IPS-NIHi7 (cell line): ENCODE data around the gene CERS6.

ENCODE experiments used
- DNase-seq: peaks from one replicate; pipeline ENCODE4 v3.0.0; 2012; ENCODE audit warnings: mixed read lengths; ENCODE audit errors: extremely low spot score

CERS6 gene

GRCh38 chr2:168698969-168699368 lies 242.9 kb downstream of the CERS6 start:
- DNase-seq: no peak

GRCh38 chr2:168699844-168700417 lies 243.9 kb downstream of the CERS6 start:
- DNase-seq: no peak

DNA sequence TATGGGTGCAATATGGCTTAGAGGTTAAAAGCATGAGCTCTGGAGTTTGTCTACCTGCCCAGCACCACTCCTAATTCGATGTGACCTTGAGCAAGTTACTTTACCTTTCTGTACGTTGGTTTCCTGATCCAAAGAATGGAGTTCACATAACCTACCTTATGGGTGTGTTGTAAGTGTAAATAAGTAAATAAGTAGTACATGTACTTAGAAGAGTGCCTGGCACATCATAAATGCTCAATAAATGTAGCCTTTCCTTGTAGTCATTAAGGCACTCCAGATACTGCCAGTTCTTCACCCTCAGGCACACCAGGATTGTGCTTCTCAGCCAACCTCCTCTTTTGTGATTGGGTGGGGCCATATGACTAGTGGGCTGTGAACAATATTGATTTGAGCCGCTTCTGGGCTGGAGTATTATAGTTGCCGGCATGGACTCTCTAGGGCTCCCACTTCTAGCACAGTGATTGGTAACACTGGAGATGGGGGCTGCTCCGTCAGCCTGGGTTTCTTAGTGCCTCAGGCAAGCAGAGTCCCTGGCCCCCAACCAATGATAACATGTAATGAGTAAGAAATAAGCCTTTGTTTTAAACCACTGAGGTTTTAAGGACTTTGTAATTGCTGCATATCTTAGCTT lies 244.7 kb downstream of the CERS6 start:
- no peak for DNase-seq

- DNase-seq: no peak
Observed at GRCh38 chr2:168702579-168702978, 246.5 kb downstream of the CERS6 start.

- DNase-seq: no peak
Observed at GRCh38 chr2:168703926-168704325, 247.9 kb downstream of the CERS6 start.

GRCh38 chr2:168705534-168706470 lies 249.7 kb downstream of the CERS6 start:
- peak; percentile 25 for DNase-seq

- no peak for DNase-seq
Observed at GRCh38 chr2:168706806-168707205, 250.7 kb downstream of the CERS6 start.

GRCh38 chr2:168708080-168708479 lies 252.0 kb downstream of the CERS6 start:
- no peak for DNase-seq

- DNase-seq: no peak
Observed at GRCh38 chr2:168710754-168711467, 254.8 kb downstream of the CERS6 start.

GRCh38 chr2:168712053-168712452 lies 256.0 kb downstream of the CERS6 start:
- DNase-seq: peak; percentile 23

GRCh38 chr2:168713325-168713724 lies 257.3 kb downstream of the CERS6 start:
- no peak for DNase-seq

DNA sequence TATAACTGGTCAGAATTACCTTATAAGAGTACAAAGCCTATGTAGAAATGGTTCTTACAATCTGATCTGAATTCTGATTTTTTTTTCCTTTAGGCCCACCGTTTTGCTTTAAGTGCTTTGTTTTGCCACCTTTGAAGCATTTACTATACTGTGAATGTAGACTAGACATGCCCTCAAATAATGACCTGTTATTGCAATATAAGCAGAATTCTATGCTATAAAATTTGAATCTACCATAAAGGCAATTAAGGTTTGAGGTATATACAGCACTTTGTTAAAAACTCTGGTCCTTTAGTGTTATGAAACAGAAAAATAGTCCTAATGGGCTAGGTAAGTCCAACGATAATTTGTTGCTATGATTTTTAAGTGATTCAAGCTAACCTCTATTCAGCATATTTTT lies 259.8 kb downstream of the CERS6 start:
- DNase-seq: no peak

DNA sequence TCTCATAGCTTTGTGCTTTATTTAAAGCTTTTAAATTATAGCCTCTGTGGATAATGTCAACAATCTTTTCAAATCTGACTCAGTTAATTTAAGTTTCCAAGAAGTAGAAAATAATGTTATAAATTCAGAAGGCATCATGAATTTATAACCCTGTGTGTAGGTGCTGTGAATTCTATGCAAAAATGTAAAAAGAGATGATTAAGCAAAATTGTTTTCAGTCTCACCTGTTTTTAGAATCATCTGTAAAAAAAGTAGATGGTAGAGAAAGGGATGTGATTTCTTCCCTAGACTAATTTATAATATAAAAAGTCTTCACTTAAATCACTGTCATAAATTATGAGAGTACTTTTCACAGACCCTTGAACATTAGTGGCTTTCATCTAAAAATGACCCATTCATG lies 260.8 kb downstream of the CERS6 start:
- no peak for DNase-seq

GRCh38 chr2:168717790-168718502 lies 261.9 kb downstream of the CERS6 start:
- DNase-seq: no peak

DNA sequence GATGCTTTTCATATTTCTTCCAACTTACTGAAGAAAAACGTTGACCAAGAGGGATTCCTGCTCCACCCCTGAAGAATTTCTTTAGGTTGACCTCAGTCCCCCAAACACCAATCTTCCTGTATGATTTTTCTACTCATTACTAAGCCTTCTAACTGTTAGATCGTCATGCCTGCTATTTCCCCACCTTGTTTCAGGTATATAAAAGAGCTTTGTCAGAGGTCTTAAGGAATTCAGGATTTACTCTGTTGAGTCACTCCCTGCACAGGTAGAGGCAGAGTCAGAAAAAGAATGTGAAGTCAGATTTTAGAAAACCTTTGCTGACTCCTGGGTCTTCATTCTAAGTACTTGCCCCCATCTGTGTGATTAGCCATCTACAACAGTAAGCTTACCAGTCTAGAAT lies 262.6 kb downstream of the CERS6 start:
- no peak for DNase-seq

DNA sequence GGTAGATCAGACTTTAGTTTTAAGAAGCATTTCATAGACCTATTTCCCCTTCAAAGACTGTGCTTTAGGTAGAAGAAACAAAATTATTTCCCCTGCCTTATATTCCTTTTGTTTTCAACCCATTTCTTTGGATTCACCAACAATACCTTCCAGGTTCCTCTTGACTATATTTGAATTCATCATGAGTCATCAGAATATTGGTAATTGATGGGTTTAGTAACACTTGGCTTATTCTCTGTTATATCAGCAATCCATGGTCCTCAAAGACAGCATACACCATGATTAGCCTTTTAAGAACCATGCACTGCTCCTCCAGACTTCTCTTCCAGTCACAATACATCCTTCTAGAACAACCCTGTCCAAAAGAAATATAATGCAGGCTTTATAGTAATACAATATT lies 263.4 kb downstream of the CERS6 start:
- no peak for DNase-seq

- DNase-seq: no peak
Observed at GRCh38 chr2:168722592-168722991, 266.5 kb downstream of the CERS6 start.

DNA sequence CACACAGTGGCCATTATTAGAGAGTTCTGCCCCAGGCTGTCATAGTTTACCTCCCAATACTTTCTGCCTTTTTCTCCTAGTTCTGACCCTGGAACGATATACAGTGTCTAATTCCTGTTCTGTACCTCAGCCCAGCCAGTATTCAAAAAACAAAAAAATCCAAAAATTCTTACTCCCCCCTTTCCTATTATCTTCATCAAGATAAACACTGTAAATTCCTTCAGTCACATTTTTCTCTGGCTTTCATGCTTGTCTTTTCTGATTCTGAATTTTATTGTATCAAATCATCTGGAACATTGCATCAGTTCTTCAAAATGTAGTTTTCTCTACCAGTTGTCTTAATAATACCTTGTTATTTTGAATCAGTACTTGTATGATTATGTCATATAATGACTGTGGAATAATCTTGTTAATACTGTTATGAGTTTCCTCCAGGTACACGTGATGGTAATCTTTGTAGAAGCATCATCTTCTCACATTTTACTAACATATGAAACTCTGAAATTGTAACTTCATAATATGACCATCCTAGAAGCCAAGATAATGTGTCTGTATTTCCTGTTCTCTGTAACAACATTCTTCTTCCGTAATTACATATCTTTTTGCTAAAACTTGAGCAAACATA lies 267.3 kb downstream of the CERS6 start:
- DNase-seq: no peak

DNA sequence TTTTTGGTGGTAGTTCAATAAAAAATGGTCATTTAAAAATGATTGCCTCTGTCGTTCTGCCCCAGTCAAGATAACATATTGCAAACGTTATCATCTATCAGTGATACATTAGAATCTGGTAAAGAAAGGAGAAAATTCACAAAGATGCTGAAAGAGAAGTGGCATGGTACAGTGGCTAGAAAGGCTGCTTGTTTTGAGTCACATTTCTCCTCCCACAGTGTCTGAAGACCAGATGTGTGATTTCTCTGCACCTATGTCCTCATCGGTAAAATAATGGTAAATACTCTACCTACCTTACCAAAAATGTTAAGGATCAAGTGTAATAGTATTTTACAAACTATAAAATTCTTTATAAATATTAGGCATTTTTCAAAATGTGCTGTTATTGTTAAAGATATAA lies 270.3 kb downstream of the CERS6 start:
- DNase-seq: no peak

- DNase-seq: no peak
Observed at GRCh38 chr2:168727904-168728470, 271.9 kb downstream of the CERS6 start.

GRCh38 chr2:168729455-168729854 lies 273.4 kb downstream of the CERS6 start:
- DNase-seq: no peak
